Left lobe of liver (tissue), 2 donors: ENCODE results near the gene MGRN1. TPM values are rescaled to one million over a fixed set of nuclear protein-coding genes. Genes with fewer than 3 reads are reported as not detected.

Experiments
- ATAC-seq: fragments of 200-7000 bp; cut with Tn5 transposase; one replicate; pipeline ENCODE4 v1.9.1; 2020; ENCODE audit warnings: mild to moderate bottlenecking, moderate library complexity
- DNase-seq: peaks from one replicate; pipeline ENCODE4 v3.0.0-alpha.2; 2020; ENCODE audit warnings: low spot score
- total RNA-seq: library from RNA; stranded (reverse); gene quantifications from one replicate; pipeline ENCODE4 v1.2.1, GENCODE V29; 2021
- donor health status: DM: no; HTN: no; CAD: no; lungs with moderate emphysema.
- donor health status: DM: no; HTN: yes; CAD: no.

MGRN1 gene
- total RNA-seq, 1 donor from 2014 or later: 59.5 TPM

- ATAC-seq: no peak
- DNase-seq: no peak
Measured at GRCh38 chr16:4695473-4696171, 71.0 kb downstream of the MGRN1 start.

GRCh38 chr16:4696172-4696904 lies 71.7 kb downstream of the MGRN1 start:
- no peak for ATAC-seq
- DNase-seq: peak; percentile 49

- DNase-seq (peak; percentile 48), ATAC-seq (no peak)
Measured at GRCh38 chr16:4696905-4697847, 72.5 kb downstream of the MGRN1 start.

- ATAC-seq (no peak), DNase-seq (no peak)
Measured at GRCh38 chr16:4697848-4698291, 73.2 kb downstream of the MGRN1 start.

- peak; percentile 49 for DNase-seq
Measured at GRCh38 chr16:4698321-4699045, 73.9 kb downstream of the MGRN1 start.

GRCh38 chr16:4699046-4699556 lies 74.5 kb downstream of the MGRN1 start:
- DNase-seq (no peak), ATAC-seq (no peak)

More at GRCh38 chr16:4698321-4699045, 73.9 kb downstream of the MGRN1 start:
- ATAC-seq: no peak

- no peak for DNase-seq
Measured at GRCh38 chr16:4700380-4700996, 75.9 kb downstream of the MGRN1 start.

GRCh38 chr16:4700997-4701743 lies 76.5 kb downstream of the MGRN1 start:
- ATAC-seq: peak; percentile 76

More at GRCh38 chr16:4700380-4700996, 75.9 kb downstream of the MGRN1 start:
- no peak for ATAC-seq

GRCh38 chr16:4701791-4702465 lies 77.3 kb downstream of the MGRN1 start:
- DNase-seq (peak; percentile 46), ATAC-seq (peak; percentile 9)

More at GRCh38 chr16:4700997-4701743, 76.5 kb downstream of the MGRN1 start:
- DNase-seq: peak; percentile 74

GRCh38 chr16:4702466-4702808 lies 77.8 kb downstream of the MGRN1 start:
- DNase-seq (peak; percentile 59), ATAC-seq (peak; percentile 58)

GRCh38 chr16:4703906-4704305 lies 79.3 kb downstream of the MGRN1 start:
- no peak for DNase-seq
- no peak for ATAC-seq

GRCh38 chr16:4704491-4704890 lies 79.9 kb downstream of the MGRN1 start:
- DNase-seq (no peak), ATAC-seq (no peak)

- DNase-seq (no peak), ATAC-seq (no peak)
Measured at GRCh38 chr16:4704913-4705312, 80.3 kb downstream of the MGRN1 start.

GRCh38 chr16:4706871-4707270 lies 82.2 kb downstream of the MGRN1 start:
- ATAC-seq (no peak), DNase-seq (no peak)

GRCh38 chr16:4709481-4709880 lies 84.9 kb downstream of the MGRN1 start:
- ATAC-seq: no peak
- DNase-seq: no peak

GRCh38 chr16:4713663-4714501 lies 89.3 kb downstream of the MGRN1 start:
- DNase-seq (no peak), ATAC-seq (no peak)

- no peak for ATAC-seq
- DNase-seq: no peak
Measured at GRCh38 chr16:4714996-4715395, 90.4 kb downstream of the MGRN1 start.

- DNase-seq (no peak), ATAC-seq (no peak)
Measured at GRCh38 chr16:4718466-4718865, 93.8 kb downstream of the MGRN1 start.
